ENCODE data around the gene EPS15.
A peak's percentile ranks its signal among the peaks of the same experiment; 100 is the strongest.

The EPS15 gene

DNA sequence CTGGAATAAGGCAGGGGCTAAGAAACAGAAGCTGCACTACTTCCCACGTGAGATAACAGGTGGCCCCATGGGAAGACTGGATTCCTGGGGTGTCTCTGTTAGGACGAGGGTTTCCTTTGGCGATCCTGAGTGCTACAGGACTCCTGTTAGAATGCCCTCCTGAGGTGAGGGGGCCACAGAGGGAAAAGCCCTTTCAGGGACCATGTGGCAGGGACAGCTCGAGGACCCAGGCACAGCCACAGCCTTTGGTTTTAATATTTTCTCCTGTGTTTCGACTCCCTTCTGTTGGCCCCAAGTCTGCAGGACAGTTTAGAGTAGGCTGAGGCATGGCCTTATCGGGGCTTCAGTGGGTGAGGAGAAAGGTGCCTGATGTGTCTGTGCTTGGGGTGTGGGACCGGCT, 201.3 kb downstream of the EPS15 start:
- Histone ChIP-seq H2AFZ (ENCODE audit: low read length) (no peak overlapping the region), H3K27ac (ENCODE audit: low read depth, low read length, poor library complexity, severe bottlenecking) (no peak overlapping the region), H3K36me3 (ENCODE audit: insufficient read depth, low read length) (no peaks in the 10 kb centered on the region), H3K4me2 (ENCODE audit: low read length) (no peak overlapping the region), H3K4me3 (ENCODE audit: low read depth, low read length, poor library complexity, severe bottlenecking) (no peak overlapping the region), H3K4me1 (ENCODE audit: insufficient read depth, low read length, severe bottlenecking) (no peaks in the 10 kb centered on the region), H4K20me1 (ENCODE audit: insufficient read depth, low read length) (no peaks in the 10 kb centered on the region), H3K9ac (ENCODE audit: low read length) (no peak overlapping the region), H3K9me2 (ENCODE audit: low read depth, low read length) (no peaks in the 10 kb centered on the region), H3K9me3 (ENCODE audit: low read length) (no peaks in the 10 kb centered on the region), H3F3A (ENCODE audit: insufficient read depth, low read length) (no peaks in the 10 kb centered on the region), H3K27me3 (ENCODE audit: insufficient read depth, low read length) (no peaks in the 10 kb centered on the region), H3K79me2 (ENCODE audit: insufficient read depth, low read length) (no peaks in the 10 kb centered on the region)
- TF ChIP-seq CTCF (IDR thresholded peaks at IDR 0.05; ENCODE audit: low read length), result no peak
- TF ChIP-seq EZH2 (IDR thresholded peaks at IDR 0.05; ENCODE audit: borderline replicate concordance, low read length), result no peak

GRCh38 chr1:51316846-51317120, 202.3 kb downstream of the EPS15 start:
- Histone ChIP-seq H3K27me3 (ENCODE audit: insufficient read depth, low read length) (no peaks in the 10 kb centered on the region), H3K4me2 (ENCODE audit: low read length) (no peak overlapping the region), H3K4me3 (ENCODE audit: low read depth, low read length, poor library complexity, severe bottlenecking) (no peak overlapping the region), H3K4me1 (ENCODE audit: insufficient read depth, low read length, severe bottlenecking) (no peaks in the 10 kb centered on the region), H3K9me2 (ENCODE audit: low read depth, low read length) (no peaks in the 10 kb centered on the region), H4K20me1 (ENCODE audit: insufficient read depth, low read length) (no peaks in the 10 kb centered on the region), H3K9ac (ENCODE audit: low read length) (no peak overlapping the region), H3K9me3 (ENCODE audit: low read length) (no peaks in the 10 kb centered on the region), H3K79me2 (ENCODE audit: insufficient read depth, low read length) (no peaks in the 10 kb centered on the region), H3K36me3 (ENCODE audit: insufficient read depth, low read length) (no peaks in the 10 kb centered on the region), H2AFZ (ENCODE audit: low read length) (no peak overlapping the region), H3F3A (ENCODE audit: insufficient read depth, low read length) (no peaks in the 10 kb centered on the region), H3K27ac (ENCODE audit: low read depth, low read length, poor library complexity, severe bottlenecking) (no peak overlapping the region)
- no peak for TF ChIP-seq CTCF (IDR thresholded peaks at IDR 0.05; ENCODE audit: low read length)
- TF ChIP-seq EZH2 (IDR thresholded peaks at IDR 0.05; ENCODE audit: borderline replicate concordance, low read length), result no peak

DNA sequence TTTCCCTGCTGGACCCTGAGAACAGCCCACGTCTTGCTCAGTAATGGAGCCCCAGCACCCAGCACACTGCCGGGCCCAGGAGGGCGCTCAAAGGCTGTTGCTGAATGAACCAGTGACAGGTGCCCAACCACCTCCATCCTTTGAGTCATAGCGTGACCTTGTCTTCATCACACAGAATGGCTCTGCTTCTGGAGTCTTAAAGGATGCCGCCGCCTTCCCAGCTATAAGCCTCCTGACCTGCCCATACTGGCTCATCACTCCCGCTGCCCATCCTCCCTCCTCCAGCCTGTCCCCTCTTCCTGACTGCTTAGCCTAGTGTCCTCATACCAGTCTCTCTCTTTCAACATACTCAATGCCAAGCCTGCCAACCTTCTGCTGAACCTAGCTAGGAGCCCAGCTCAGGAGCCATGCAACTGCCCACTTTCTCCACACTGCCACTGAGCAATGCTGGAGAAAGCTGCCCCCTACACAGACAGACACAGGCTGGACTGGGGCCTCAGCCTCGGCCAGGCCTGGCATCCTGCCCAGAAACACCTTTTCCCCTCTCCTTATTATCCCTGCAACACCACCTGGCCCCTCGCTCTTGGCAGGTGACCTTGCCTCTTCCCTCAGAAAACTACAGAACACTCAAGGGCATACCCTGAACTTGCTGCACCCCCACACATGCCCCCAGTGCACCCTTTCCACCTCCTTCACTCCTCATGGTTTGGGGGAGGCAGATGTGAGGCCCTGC, 202.8 kb downstream of the EPS15 start:
- Histone ChIP-seq H3K9me2 (ENCODE audit: low read depth, low read length) (no peaks in the 10 kb centered on the region), H3K4me3 (ENCODE audit: low read depth, low read length, poor library complexity, severe bottlenecking) (no peak overlapping the region), H3K9ac (ENCODE audit: low read length) (no peak overlapping the region), H3K4me2 (ENCODE audit: low read length) (no peak overlapping the region), H3K9me3 (ENCODE audit: low read length) (no peaks in the 10 kb centered on the region), H3K27me3 (ENCODE audit: insufficient read depth, low read length) (no peaks in the 10 kb centered on the region), H3K27ac (ENCODE audit: low read depth, low read length, poor library complexity, severe bottlenecking) (no peak overlapping the region), H4K20me1 (ENCODE audit: insufficient read depth, low read length) (no peaks in the 10 kb centered on the region), H2AFZ (ENCODE audit: low read length) (no peak overlapping the region), H3K36me3 (ENCODE audit: insufficient read depth, low read length) (no peaks in the 10 kb centered on the region), H3K79me2 (ENCODE audit: insufficient read depth, low read length) (no peaks in the 10 kb centered on the region), H3K4me1 (ENCODE audit: insufficient read depth, low read length, severe bottlenecking) (no peaks in the 10 kb centered on the region), H3F3A (ENCODE audit: insufficient read depth, low read length) (no peaks in the 10 kb centered on the region)
- TF ChIP-seq CTCF (IDR thresholded peaks at IDR 0.05; ENCODE audit: low read length) (peak; percentile 19; the same call in 1 of the 2 replicates), EZH2 (IDR thresholded peaks at IDR 0.05; ENCODE audit: borderline replicate concordance, low read length) (no peak)
